Activated B cell treated with CpG ODN at 0.5 μM for 24 hours (primary cell): ENCODE data around the gene MAML3. TPM values are rescaled to one million over a fixed set of nuclear protein-coding genes. Genes with fewer than 3 reads are reported as not detected.

Experiments
- ATAC-seq: fragments of 200-7000 bp; cut with Tn5 transposase; one replicate; pipeline ENCODE4 v1.10.0; 2021; ENCODE audit warnings: low read depth, mild to moderate bottlenecking, moderate library complexity
- CTCF ChIA-PET: fragments of 350-600 bp; sonication (Branson Sonifier 250); formaldehyde crosslinking; loops from one replicate; lab custom pipeline; 2021; ENCODE audit warnings: antibody characterized with exemption; lab: Charles Lee
- POLR2A ChIA-PET: fragments of 350-600 bp; sonication (Branson Sonifier 250); formaldehyde crosslinking; loops from one replicate; lab custom pipeline; 2021; ENCODE audit warnings: antibody characterized with exemption; lab: Charles Lee
- DNase-seq: peaks from one replicate; pipeline ENCODE4 v3.0.0; 2022
- H3K27ac Mint-ChIP-seq: one replicate; pipeline ENCODE4 v1.8.0; 2020; ENCODE audit warnings: mixed read lengths
- H3K27me3 Mint-ChIP-seq: one replicate; pipeline ENCODE4 v1.8.0; 2021; ENCODE audit warnings: mixed read lengths
- H3K36me3 Mint-ChIP-seq: one replicate; pipeline ENCODE4 v1.8.0; 2021; ENCODE audit warnings: low read depth, mixed read lengths
- H3K4me1 Mint-ChIP-seq: one replicate; pipeline ENCODE4 v1.8.0; 2021; ENCODE audit warnings: mixed read lengths
- H3K4me3 Mint-ChIP-seq: one replicate; pipeline ENCODE4 v1.8.0; 2020; ENCODE audit warnings: mild to moderate bottlenecking, mixed read lengths
- H3K9me3 Mint-ChIP-seq: one replicate; pipeline ENCODE4 v1.8.0; 2020; ENCODE audit warnings: mixed read lengths
- CTCF ChIP-seq: fragments of 200-600 bp; IDR thresholded peaks from one replicate; pipeline ENCODE4 v1.8.0; 2022; ENCODE audit warnings: antibody characterized with exemption, mild to moderate bottlenecking
- intact Hi-C: fragments of 100-400 bp; cut with micrococcal nuclease; formaldehyde crosslinking; loops from one replicate; pipeline ENCODE4 v1.15.1; 2024
- total RNA-seq: library from RNA; stranded (reverse); gene quantifications from 2 replicates; pipeline ENCODE4 v1.2.3, GENCODE V29; 2022

MAML3 gene
- total RNA-seq, 1 donor from 2014 or later, result 2.6 TPM

DNA sequence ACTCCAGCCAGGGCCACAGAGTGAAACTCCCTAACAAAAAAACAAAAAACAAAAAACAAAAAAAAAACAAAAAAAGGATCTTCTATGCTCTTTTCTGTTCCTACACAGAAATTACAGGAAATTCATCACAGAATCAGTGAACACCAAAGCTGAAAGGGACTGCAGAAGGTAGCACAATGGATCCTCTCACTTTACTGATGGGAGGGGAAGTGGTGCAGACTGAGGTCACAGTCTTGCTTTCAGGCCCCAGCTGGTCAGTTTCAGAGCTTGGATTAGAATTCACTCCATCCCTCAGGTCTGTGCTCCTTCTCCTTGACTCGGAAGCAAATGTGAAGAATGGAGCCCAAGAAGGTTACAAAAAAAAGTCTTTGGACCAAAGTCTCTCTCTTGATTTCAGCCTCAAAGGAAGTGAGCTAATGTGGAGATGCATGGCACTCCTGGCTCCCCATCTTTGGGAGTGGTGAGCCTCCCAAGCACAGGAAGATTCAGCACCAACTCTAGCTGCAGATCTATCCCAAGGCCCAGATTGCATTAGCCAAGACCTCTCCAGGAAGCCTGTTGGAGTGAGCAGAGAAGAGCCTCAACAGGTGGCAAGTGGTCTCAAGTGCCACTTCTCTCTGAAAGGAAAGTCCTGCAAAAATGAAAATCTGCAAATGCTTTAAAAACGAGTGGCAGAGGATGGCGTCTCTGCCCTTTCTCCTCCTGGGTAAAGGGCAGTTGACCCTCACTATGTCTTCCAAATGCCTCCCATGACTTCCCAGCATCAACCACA is 176.0 kb downstream of the MAML3 start:
- ATAC-seq, result no peak
- Mint-ChIP-seq H3K4me3 (peak overlapping the region; percentile 8), H3K9me3 (no peaks in the 10 kb centered on the region), H3K27ac (peak overlapping the region; percentile 65), H3K4me1 (peaks cover 55% of the 10 kb centered on the region), H3K27me3 (no peaks in the 10 kb centered on the region), H3K36me3 (no peaks in the 10 kb centered on the region)
- intact Hi-C loops, result loop anchor here (2.0 kb wide), 1 partner anchor 75 kb away; no protein-coding TSS in a partner anchor
- no peak for TF ChIP-seq CTCF
- ChIA-PET POLR2A (no interaction called here), CTCF (no interaction called here)
- DNase-seq, result no peak

GRCh38 chr4:139975830-139976272 is 178.1 kb downstream of the MAML3 start:
- Mint-ChIP-seq H3K4me1 (peaks cover 55% of the 10 kb centered on the region), H3K27me3 (no peaks in the 10 kb centered on the region), H3K4me3 (peak overlapping the region; percentile 11), H3K36me3 (no peaks in the 10 kb centered on the region), H3K9me3 (no peaks in the 10 kb centered on the region), H3K27ac (peak overlapping the region; percentile 57)
- intact Hi-C loops, result no loop called here
- DNase-seq (no peak), ATAC-seq (no peak)
- TF ChIP-seq CTCF, result no peak
- ChIA-PET CTCF (no interaction called here), POLR2A (no interaction called here)

- DNase-seq (no peak), ATAC-seq (no peak)
- peak overlapping the region; percentile 14 for H3K27ac Mint-ChIP-seq
- peaks cover 38% of the 10 kb centered on the region for H3K4me1 Mint-ChIP-seq
- no peaks in the 10 kb centered on the region for H3K9me3 Mint-ChIP-seq
- intact Hi-C loops, result no loop called here
- H3K27me3 Mint-ChIP-seq, result no peaks in the 10 kb centered on the region
- no peaks in the 10 kb centered on the region for H3K36me3 Mint-ChIP-seq
- ChIA-PET POLR2A (interaction anchor here (0.7 kb wide), 1 partner anchor 147 kb away, joined by 3 read pairs; no protein-coding TSS in a partner anchor), CTCF (no interaction called here)
- no peak overlapping the region for H3K4me3 Mint-ChIP-seq
- no peak for TF ChIP-seq CTCF
Measured at GRCh38 chr4:139973616-139974015, 180.4 kb downstream of the MAML3 start.

GRCh38 chr4:139973015-139973414 is 181.0 kb downstream of the MAML3 start:
- DNase-seq (no peak), ATAC-seq (no peak)
- no peak for TF ChIP-seq CTCF
- no peaks in the 10 kb centered on the region for H3K9me3 Mint-ChIP-seq
- no peaks in the 10 kb centered on the region for H3K36me3 Mint-ChIP-seq
- no peaks in the 10 kb centered on the region for H3K27me3 Mint-ChIP-seq
- H3K4me3 Mint-ChIP-seq, result no peak overlapping the region
- H3K4me1 Mint-ChIP-seq, result peaks cover 32% of the 10 kb centered on the region
- POLR2A ChIA-PET, result no interaction called here
- CTCF ChIA-PET, result no interaction called here
- H3K27ac Mint-ChIP-seq, result no peak overlapping the region
- intact Hi-C loops, result no loop called here

GRCh38 chr4:139972305-139972704 is 181.7 kb downstream of the MAML3 start:
- Mint-ChIP-seq H3K27me3 (no peaks in the 10 kb centered on the region), H3K27ac (no peak overlapping the region), H3K9me3 (no peaks in the 10 kb centered on the region), H3K4me3 (no peak overlapping the region), H3K36me3 (no peaks in the 10 kb centered on the region), H3K4me1 (peaks cover 25% of the 10 kb centered on the region)
- TF ChIP-seq CTCF, result no peak
- CTCF ChIA-PET, result no interaction called here
- POLR2A ChIA-PET, result no interaction called here
- DNase-seq, result no peak
- intact Hi-C loops, result no loop called here
- no peak for ATAC-seq
